HK-2 (cell line): ENCODE data around the gene UBE2L6.
A peak's percentile ranks its signal among the peaks of the same experiment; 100 is the strongest.

ENCODE experiments used
- DNase-seq: peaks from one replicate; pipeline ENCODE4 v3.0.0-alpha.2; 2018; ENCODE audit not compliant: unreplicated experiment

UBE2L6 gene

DNA sequence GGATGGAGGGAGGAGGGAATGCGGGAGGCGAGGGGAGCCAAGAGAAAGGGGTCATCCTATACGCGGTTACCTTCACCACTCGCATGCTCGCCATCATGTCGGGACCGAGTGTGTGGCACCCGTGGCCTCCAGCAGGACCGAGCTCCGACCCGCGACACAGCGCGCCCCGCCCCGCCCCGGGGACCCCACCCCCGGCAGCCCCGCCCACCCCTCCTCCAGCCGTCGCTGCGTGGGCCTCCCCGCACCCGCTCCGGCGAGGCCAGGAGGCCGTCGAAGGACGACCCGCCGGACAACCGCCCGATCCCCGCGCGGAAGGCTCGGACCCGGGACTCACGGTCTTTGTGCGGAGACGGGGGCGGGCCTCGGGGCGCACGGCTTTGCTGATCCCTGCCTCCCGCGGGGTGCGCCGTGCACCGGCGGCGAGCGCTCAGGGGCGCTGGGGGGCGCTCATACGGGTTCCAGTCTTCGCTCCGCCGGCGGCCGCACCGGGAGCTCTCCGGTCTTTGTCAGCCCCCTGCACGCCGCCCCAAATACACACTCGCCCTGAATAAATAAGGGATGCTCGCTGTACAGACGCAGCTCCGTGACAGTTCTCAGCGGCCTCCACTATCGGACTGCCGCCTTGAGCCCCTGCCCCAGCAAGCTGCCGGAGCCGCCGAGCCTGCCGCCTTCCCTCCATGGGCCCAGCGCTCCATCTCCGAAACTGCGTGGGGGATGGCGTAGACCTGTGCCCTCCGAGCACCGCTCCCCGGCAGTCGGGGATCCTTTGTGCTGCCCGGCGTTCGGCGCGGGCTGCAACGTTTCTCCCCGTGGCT lies at the start of gene UBE2L6:
Gene UBE2L6 (minus strand): TSS at position 158 of the 815 bp plus-strand sequence. CDS start 61 bp downstream, at position 97.
- peak; percentile 20 for DNase-seq

DNA sequence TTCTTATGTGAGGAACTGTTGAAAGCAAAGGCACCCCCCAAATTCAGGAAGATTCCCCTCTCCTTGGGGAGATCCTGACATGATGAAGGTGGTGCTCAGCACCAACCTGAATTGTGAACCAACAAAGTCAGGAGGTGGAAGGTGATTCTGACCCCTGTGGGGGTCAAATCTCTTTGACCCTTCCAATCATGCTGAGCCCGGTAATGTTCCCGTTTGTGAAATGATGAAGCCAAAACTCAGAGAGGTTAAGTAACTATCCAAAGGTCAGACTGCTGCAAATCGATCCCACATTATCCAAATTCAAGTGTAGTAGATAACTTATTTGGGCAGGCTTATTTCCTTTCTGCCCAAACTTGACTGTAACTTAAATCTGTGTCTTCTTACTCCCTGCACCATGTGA lies 49.1 kb upstream of the UBE2L6 start:
- no peak for DNase-seq

DNA sequence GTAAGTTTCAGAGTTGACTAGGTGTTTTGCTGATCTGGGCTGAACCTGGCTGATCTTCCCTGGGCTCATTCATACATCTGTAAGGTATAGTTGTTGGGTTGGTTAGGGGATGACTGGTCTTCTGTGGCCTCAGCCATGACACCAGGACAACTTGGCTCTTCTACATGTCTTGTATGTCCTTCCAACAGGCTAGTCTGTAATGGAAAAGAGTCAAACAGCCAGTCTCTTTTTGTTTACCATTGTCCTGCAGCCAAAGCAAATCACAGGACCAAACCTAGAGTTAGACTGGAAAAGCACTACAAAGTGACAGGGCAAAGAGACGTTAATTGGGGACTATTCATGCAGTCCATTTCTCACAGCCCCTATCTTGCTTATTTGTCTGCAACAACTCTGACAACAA lies 47.8 kb upstream of the UBE2L6 start:
- no peak for DNase-seq

DNA sequence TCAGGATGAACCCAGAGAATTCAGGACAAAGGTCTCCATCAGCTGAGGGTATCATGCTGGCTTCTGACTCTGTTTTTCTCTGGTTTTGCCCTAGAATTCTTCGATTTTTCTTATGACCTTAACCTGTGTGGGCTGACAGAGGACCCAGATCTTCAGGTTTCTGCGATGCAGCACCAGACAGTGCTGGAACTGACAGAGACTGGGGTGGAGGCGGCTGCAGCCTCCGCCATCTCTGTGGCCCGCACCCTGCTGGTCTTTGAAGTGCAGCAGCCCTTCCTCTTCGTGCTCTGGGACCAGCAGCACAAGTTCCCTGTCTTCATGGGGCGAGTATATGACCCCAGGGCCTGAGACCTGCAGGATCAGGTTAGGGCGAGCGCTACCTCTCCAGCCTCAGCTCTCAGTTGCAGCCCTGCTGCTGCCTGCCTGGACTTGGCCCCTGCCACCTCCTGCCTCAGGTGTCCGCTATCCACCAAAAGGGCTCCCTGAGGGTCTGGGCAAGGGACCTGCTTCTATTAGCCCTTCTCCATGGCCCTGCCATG lies 46.8 kb upstream of the UBE2L6 start:
- DNase-seq, result no peak

DNA sequence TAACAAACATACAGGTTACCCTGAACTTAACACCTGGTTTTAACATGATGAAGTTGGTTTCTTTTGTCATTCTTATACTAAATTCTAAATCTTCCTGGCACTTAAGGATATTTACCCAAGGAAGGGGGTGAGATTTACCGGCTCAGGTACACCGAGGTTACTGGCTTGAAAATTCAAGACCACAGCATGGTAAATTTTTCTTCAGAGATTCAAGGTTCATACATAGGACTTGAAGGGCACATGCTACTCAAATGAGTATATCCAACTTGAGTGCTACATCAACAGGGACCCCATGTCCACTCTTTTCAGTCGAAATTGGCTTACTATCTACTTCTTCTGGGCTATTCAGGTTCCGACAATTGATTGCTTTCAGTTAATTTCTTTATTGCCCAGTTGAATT lies 42.7 kb upstream of the UBE2L6 start:
- no peak for DNase-seq

DNA sequence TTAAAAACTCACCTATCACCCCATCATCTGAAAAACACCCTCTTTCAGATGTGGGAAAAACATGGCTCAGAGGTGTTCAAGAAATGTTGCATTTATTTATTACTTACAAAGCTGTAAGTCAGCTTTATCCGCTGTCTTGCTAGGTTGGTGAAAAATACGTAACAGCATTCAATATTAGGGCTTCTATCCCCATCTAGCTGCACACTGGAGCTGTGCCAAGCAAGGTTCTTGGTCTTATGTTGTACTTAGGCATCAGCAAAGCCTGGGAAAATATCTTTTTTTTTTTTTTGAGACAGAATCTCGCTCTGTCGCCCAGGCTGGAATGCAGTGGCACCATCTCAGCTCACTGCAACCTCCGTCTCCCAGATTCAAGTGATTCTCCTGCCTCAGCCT lies 37.6 kb upstream of the UBE2L6 start:
- no peak for DNase-seq

DNA sequence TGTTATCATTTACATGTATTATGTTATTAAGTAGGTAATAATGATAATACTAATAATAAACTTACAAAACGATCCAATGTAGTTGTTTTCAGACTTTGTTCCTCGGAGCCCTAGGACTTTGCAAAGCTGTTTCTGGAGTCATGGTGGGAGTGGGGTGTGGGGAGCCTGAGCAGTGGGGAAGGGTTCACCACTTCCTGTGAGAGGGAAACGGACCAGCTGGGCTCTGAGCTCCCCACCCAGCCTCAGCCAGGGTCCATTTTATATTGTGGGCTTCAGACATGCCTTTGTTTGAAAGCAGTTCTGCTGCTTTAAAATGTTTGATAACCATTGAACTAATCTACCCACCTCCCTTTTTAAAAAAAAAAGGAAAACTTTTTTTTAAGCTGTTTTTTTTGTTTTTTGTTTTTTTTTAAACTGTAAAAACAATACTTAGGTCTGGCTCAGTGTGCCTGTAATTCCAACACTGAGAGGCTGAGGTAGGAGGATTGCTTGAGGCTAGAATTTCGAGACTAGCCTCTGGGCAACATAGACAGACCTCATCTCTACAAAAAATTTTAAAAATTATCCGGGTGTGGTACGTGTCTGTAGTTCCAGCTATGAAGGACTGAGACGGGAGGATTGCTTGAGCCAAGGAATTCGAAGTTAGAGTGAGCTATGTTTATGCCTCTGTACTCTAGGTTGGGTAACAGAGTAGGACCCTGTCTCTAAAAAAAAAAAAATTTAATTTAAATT lies 37.0 kb upstream of the UBE2L6 start:
- no peak for DNase-seq

DNA sequence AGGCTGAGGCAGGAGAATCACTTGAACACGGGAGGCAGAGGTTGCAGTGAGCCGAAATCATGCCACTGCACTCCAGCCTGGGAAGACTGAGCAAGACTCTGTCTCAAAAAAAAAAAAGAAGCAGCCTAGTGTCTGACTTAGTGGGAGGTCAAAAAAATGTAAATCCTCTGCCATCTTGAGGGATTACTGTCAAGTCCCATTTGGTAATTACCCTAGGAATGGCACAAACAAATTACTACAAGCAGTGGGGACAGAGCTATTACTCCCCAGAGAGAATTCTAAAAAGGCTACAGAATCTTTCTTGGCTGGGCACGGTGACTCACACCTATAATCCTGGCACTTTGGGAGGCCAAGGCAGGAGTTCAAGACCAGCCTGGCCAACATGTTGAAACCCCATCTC lies 33.8 kb upstream of the UBE2L6 start:
- DNase-seq, result no peak

DNA sequence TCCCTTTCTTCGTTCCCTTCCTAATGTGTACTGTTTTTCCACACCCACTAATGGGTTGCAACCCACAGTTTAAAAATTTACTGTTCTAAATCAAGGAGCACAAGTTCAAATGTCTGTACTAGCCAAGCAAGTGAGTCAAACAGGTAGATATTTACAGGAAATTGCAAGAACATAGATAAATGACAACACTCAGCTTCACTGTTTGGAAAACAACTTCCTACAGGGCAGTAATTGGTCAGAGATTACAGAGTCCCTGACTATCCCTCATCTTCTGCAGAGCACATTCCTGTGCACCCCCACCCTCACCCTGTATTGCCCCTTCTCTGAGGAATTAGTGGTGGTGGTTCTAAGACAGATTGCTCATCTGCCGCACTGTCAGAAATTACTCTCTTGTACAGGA lies 31.9 kb upstream of the UBE2L6 start:
- DNase-seq, result no peak

DNA sequence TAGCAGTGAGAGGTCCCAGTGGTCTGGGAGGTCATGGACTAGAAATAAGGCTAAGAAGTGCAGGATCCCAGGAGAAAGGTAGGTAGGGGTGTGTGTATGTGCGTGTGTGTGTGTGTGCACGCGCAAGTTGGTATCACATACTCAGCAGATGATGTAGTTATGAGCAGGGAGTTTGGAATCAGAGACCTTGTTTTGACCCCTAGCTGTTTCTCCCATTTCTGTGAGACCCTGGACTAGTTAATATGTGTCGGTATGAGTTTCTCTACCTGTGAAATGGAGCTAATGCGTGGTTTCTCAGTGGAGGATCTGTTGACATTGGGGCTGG lies 31.3 kb upstream of the UBE2L6 start:
- no peak for DNase-seq

DNA sequence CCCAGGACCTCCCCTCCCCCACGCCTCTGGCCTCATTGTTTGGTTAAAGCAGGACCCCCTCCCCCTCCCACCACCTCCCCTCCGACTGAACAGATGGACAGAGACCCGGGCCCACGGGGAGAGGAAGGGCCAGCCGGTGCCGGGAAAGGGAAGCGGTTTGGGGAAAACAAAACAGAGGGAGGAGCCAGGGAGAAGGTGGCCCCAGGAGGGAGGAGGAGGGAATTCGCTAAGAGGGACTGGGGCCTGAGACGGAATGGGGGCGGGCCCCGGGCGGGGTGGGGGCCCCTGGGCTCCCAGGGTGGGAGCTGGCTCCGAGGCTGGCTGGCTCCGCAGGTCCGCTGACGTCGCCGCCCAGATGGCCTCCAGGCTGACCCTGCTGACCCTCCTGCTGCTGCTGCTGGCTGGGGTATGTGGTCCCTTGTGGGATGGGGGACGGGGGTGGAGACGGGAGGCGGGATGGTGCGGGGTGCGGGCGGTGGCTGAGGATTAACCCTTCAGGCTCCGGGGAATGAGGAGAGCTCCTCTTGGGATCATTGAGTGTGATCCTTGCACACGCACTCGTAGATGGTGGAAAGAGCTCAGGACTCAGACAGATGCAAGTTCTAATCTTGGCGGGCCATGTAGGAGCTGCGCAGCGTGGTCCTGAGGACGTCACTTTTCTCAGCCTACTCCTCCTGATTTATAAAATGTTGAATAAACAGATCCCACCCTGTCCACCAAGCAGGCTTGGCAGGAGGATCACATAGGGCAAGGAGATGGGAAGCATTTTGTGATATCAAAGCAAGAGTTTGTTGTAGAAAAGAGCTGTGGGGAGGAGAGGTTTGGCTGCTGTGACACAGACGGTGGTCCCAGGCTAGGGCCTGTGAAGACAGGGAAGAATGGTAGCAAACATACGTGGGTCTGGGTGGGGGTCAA lies 30.7 kb upstream of the UBE2L6 start:
- no peak for DNase-seq

DNA sequence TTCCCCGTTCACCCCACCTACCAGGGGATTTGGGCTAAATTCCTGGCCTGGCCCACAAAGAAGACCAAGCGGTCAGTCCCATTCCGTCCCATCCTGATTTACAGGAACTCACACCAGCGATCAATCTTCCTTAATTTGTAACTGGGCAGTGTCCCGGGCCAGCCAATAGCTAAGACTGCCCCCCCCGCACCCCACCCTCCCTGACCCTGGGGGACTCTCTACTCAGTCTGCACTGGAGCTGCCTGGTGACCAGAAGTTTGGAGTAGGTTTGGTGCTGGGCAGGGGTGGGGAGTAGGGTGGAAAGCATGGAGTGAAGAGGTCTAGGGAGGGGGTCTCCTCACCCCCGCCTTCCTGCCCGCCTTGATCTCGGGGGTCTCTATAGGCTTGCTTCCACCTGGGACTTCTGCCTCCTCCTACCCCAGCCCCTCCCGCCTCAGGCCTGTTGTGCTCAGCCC lies 30.0 kb upstream of the UBE2L6 start, which contains the start of gene SERPING1:
Gene SERPING1 (plus strand): TSS at position 225 of the 455 bp plus-strand sequence. CDS start 586 bp downstream, outside the sequence.
- no peak for DNase-seq

DNA sequence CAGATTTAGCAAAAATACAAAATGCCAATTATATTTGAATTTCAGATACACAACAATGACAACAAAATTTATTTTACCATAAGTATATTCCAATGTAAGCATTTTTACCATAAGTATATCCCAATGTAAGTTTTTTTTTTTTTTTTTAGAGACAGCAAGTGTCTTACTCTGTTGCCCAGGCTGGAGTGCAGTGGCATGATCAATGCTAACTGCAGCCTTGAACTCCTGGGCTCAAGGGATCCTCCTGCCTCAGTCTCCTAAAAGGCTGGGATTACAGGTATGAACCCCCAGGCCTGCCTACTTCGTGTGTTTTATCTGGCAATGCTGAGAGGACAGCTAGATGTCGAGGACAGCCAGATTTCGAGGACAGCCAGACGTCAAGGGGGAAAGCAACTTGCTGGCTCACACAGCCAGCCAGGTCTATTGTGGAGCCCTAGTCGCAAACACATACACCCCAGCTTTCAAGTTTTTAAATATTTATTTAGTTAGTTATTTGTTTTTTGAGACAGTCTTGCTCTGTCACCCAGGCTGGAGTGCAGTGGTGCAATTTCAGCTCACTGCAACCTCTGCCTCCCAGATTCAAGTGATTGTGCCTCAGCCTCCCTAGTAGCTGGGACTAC lies 28.9 kb upstream of the UBE2L6 start:
- DNase-seq, result no peak

DNA sequence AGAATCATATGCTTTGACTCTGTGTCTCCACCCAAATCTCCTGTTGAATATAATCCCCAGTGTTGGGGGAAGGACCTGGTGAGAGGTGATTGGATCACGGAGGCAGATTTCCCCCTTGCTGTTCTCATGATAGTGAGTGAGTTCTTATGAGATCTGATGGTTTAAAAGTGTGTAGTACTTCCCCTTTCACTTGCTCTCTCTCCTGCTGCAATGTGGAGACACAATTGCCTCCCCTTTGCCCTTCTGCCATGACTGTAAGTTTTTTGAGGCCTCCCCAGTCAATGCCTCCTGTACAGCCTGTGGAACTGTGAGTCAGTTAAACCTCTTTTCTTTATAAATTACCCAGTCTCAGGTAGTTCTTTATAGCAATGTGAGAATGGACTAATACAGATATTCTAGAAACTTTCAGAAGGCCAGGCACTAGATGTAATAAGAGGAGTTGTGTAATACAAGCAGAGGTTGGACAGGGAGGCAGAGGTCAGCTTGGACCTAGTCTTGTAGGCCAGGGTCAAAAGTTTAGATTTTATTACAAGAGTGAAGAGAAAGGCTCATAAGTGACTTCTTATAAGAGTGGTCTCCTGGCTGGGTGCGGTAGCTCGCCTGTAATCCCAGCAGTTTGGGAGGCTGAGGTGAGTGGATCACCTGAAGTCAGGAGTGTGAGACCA lies 20.7 kb upstream of the UBE2L6 start:
- no peak for DNase-seq

DNA sequence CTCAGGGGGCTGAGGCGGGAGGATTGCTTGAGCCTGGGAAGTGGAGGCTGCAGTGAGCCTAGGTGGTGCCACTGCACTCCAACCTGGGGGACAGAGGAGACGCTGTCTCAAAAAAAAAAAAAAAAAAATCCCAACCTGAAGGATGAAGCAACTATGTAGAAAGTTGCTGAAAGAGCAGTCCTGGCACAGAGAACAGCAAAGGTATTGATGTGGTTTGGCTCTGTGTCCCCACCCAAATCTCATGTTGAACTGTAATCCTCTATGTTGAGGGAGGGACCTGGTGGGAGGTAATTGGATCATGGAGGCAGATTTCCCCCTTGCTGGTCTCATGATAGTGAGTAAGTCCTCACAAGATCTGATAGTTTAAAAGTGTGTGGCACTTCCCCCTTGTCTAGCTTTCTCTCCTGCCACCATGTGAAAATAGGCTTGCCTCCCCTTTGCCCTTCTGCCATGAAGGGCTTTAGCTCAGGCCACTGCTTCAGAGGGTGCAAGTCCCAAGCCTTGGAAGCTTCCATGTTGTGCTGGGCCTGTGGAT lies 19.3 kb upstream of the UBE2L6 start:
- no peak for DNase-seq

DNA sequence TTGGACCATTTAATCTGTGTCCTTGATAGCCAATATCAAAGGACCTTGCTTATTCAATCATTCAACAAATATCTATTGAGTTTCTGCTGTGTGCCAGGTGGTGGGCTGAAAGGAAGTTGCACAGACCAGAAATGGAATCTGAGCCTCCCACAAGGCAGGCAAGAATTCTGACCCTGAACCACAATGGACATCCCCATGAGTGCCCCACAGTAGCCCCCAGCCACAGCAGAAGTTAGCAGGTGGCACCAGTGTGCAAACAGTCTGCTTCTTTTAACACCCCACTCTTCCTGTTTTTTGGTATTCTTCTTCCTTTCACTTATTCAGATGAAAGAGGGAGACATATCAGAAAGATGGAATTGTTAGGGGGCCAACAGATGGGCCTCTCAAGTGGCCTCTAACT lies 17.8 kb upstream of the UBE2L6 start:
- DNase-seq, result no peak

DNA sequence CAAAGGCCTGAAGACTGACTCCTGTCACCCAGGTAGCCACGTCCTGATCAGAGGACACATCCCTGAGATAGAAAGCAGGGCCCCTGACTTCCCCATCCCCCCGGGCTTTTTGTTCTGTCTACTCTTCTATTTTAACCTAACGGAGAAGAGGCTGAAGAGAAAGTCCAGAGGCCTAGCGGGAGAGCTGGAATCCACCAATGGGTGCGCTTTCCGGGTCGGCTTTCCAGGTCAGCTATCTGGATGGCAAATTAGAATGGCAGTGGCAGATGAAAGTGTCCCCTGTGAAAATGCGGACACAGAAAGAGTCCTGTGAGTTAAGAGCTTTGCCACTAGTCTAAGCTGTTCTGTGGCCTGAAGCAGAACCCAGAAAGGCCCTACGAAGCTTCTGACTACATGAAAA lies 16.9 kb upstream of the UBE2L6 start:
- no peak for DNase-seq

DNA sequence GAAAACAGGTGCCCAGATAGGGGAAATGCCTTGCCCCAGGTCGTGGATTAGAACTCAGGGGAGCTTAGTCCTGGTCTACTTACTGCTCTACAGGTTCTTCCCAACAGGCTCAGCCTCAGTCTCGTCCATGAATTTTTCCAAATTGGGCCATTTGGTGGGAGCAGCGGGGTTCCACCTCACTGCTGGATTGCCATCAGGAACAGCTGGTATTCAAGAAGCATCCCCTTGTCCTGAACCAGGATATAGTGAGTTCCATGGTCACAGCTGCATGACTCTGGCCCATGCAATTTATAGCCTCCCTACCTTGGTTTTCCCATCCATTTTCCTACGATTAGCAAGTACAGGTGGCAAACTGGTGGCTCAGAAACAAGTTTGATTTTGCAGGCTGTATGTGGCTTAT lies 6.6 kb upstream of the UBE2L6 start:
- DNase-seq, result no peak

DNA sequence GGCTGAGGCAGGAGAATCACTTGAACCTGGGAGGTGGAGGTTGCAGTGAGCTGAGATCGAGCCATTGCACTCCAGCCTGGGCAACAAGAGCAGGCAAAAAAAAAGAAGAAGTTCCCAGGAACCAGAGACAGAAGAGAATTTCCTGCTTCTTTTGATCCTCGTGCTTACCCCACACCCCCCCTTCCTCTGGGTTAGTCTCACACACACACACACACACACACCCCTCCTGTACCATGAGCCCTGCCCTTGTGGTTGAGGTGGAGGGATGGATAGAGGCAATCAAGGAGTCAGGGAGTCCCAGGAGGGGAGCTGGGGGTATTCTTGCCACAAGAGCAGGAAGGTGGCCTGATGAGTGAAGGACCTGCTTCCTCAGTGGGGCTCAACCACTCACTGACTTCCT lies 4.1 kb upstream of the UBE2L6 start:
- no peak for DNase-seq

DNA sequence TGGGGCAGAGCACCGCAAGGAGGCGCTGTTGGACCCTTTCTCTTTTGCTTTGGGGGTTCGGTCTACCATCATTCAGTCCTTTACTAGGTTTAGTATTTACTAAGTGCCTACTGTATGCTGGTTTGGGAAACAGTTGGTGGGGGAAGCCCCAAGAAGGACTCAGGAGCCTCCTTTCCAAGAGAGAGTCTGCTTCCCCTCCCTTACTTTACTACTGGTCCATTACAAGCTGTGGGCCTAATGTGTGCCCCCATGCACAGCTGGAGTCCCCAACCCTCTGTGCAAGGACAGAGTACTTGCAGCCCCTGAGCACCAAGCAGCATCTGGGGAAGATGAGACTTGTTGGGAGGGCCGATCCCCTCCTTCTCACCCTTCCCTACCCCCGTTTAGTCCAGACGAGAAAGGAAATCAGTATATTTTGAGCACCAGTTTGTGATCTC lies 876 bp upstream of the UBE2L6 start:
- peak; percentile 66 for DNase-seq
